ENCODE data around the gene FSTL1.

FSTL1 gene

GRCh38 chr3:120450600-120451271 lies at the start of gene FSTL1:
TSS of gene FSTL1 (minus strand) at chr3:120450992. CDS start at chr3:120450746, 246 bp downstream.
- TF ChIP-seq GATA1 (IDR thresholded peaks at IDR 0.05; ENCODE audit: low read depth, low read length) (no peak), POLR2A (IDR thresholded peaks at IDR 0.05; ENCODE audit: low read length) (no peak)
- DNase-seq = no peak

DNA sequence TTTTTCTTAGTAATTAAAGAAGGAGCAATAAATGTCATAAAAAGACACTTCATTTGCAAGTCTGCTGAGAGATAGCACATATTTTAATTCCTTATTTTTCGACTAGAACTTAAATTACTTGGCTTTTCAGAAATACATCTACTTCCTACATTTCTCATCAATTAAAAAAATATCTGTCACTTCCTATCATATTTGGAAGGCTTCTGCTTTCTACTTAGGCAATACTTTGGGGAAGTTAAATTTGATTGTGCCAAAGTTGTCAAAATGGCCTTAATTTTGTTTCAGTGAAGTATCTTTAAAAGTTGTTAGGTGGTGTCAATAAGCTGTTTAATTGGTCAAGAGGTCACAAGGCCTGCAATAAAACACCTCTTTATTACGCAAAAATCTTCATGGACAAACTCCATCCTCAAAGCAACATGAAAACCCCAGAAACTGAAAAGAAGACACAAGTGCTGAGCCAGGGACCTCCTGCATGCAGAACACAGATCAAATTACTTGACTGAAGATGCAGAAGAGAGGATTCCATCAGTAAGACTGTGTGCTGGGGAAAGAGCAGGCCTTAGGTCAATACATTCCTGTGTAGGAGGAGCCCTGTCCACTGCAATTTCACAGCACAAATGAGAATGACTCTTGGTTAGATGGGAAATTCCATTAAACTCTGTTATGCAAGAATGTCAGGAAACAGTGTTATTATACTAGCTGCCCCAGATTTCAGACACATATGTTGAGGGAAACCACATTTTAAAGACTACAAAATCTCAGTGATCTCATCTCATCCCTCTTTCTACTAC lies 48.0 kb upstream of the FSTL1 start:
- TF ChIP-seq GATA1 (IDR thresholded peaks at IDR 0.05; ENCODE audit: low read depth, low read length) = no peak
- no peak for TF ChIP-seq POLR2A (IDR thresholded peaks at IDR 0.05; ENCODE audit: low read length)
- DNase-seq = no peak

DNA sequence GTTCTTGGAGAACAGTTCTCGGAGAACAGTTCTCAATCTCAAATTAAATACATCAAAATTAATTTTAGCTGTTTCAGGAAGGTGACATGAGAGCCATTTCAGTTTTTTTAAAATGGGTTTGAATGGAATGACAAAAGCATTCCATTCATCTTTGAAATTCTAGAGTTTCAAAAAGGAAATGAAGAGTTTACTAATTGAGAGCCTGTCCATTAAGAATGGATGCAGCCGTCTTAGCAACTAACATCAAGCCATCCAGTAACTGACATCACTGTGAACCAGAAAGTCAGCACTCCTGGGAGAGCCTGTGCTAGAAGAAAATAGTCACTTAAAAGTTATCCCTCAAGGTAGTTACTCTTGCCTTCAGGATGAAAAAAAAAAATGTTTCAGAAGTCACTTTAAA lies 47.0 kb upstream of the FSTL1 start:
- no peak for DNase-seq
- TF ChIP-seq GATA1 (IDR thresholded peaks at IDR 0.05; ENCODE audit: low read depth, low read length) (no peak), POLR2A (IDR thresholded peaks at IDR 0.05; ENCODE audit: low read length) (no peak)

- TF ChIP-seq GATA1 (IDR thresholded peaks at IDR 0.05; ENCODE audit: low read depth, low read length) = no peak
- no peak for DNase-seq
Observed at GRCh38 chr3:120497336-120497735, 46.5 kb upstream of the FSTL1 start.

DNA sequence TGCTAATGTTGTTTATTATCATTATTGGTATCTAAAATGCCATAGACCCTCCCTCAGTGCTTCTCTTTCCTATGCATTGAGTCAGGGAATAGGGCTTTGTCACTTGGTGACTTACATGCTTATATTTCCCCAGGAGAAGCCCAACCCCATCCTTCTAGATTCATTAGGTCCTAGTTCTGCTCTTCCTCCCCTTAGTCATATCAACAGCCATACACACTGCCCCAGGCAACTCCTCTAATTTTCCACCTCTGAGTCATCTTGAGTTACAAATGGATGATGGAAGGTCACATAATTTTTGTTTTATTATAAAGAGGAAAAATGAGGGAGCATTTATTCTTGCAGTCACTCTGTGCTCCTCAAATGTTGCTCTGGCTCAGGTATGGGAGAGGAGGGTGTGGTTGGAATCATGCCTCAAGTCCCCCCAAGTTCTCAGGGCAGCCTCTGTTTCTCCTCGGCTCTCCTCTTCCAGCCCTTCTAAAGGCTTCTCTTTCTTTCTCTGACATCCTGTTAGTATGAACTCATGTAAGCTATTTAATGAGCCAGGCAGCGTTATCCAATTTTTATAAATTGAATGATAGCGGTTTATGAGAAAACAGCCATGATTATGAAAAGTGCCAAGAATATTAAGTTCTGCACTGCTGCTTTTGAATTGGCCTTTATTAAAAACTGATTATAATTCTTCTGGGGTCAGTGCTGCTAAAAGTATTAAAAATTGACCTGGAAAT lies 45.6 kb upstream of the FSTL1 start:
- no peak for DNase-seq
- TF ChIP-seq GATA1 (IDR thresholded peaks at IDR 0.05; ENCODE audit: low read depth, low read length) = no peak
- no peak for TF ChIP-seq POLR2A (IDR thresholded peaks at IDR 0.05; ENCODE audit: low read length)

DNA sequence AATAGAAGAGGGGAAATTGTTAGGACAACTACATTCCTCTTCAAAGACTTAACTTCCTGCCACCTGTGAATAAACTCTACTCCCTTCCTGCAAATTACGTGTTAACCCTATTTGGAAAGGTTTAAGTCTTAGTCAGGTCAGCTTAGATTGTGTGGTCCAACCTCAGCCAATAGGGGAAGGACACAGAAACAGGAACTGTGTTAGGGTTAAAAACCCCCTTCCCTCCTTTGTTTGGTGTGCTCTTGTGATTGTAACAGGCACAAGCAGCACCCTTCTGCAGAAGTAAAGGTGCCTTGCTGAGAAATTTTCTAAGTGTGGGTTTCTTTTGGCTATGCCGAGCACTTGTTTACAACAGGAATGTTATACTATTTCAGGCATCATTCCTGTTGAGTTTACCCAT lies 45.0 kb upstream of the FSTL1 start:
- DNase-seq = no peak

GRCh38 chr3:120492103-120492502 lies 41.3 kb upstream of the FSTL1 start:
- DNase-seq = no peak
- TF ChIP-seq POLR2A (IDR thresholded peaks at IDR 0.05; ENCODE audit: low read length) (no peak), GATA1 (IDR thresholded peaks at IDR 0.05; ENCODE audit: low read depth, low read length) (no peak)

More for the DNA sequence above, 45.0 kb upstream of the FSTL1 start:
- TF ChIP-seq POLR2A (IDR thresholded peaks at IDR 0.05; ENCODE audit: low read length) (no peak), GATA1 (IDR thresholded peaks at IDR 0.05; ENCODE audit: low read depth, low read length) (no peak)

DNA sequence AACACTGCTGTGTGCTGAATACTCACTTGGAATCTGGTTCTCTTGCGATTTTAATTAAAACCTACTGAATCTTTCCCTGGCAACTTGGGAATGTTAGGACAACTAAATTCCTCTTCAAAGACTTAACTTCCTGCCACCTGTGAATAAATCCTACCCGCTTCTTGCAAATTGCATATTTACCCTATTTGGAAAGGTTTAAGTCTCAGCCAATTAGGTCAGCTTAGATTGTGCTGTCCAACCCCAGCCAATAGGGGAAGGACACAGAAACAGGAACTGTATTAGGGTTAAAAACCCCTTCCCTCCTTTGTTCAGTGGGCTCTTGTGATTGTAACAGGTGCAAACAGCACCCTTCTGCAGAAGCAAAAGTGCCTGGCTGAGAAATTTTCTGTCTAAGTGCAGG lies 38.6 kb upstream of the FSTL1 start:
- TF ChIP-seq POLR2A (IDR thresholded peaks at IDR 0.05; ENCODE audit: low read length) (no peak), GATA1 (IDR thresholded peaks at IDR 0.05; ENCODE audit: low read depth, low read length) (no peak)
- no peak for DNase-seq

DNA sequence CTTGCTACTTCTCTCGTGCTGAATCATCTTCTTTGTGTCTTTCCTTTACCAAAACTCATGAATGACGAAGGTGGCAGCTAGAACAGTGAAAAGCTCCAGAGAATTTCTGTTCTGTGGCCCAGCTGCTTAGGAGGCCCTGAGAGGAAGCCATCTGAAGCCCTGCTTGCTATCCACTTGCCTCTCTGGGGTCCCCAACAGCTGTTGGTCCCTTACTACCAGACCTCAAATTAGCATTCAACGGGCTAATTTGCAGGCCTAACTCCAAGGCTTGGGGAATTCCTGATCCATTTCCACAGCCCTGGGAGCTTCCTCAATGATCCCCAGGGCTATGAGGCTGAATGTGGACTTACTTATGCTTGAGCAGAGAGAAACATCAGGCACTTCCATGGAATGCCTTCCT lies 37.5 kb upstream of the FSTL1 start:
- TF ChIP-seq GATA1 (IDR thresholded peaks at IDR 0.05; ENCODE audit: low read depth, low read length) (no peak), POLR2A (IDR thresholded peaks at IDR 0.05; ENCODE audit: low read length) (no peak)
- no peak for DNase-seq

- no peak for TF ChIP-seq POLR2A (IDR thresholded peaks at IDR 0.05; ENCODE audit: low read length)
- no peak for TF ChIP-seq GATA1 (IDR thresholded peaks at IDR 0.05; ENCODE audit: low read depth, low read length)
Observed at GRCh38 chr3:120487191-120487650, 36.4 kb upstream of the FSTL1 start.

DNA sequence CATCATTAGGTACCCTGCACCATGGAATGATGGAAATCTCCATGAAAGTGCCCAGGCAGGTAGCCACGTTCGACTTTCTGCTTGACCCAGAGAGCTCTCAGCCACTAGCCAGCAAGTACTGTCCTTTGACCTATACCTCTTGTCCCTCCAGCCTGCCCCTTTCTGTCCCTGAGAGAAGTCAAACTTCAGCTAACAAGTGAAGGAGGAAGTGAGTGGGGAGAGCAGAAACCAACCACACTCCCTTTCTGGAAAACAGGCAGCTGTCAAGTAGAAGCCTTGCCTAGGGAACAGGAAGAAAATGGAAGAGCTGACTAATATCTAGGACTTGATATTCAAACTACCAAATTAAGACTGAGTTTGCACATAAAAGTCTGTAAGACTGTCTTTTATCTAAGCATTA lies 30.3 kb upstream of the FSTL1 start:
- TF ChIP-seq POLR2A (IDR thresholded peaks at IDR 0.05; ENCODE audit: low read length) (no peak), GATA1 (IDR thresholded peaks at IDR 0.05; ENCODE audit: low read depth, low read length) (no peak)
- DNase-seq = no peak

More at GRCh38 chr3:120487191-120487650, 36.4 kb upstream of the FSTL1 start:
- no peak for DNase-seq

- TF ChIP-seq POLR2A (IDR thresholded peaks at IDR 0.05; ENCODE audit: low read length) (no peak), GATA1 (IDR thresholded peaks at IDR 0.05; ENCODE audit: low read depth, low read length) (no peak)
Observed at GRCh38 chr3:120477781-120478180, 27.0 kb upstream of the FSTL1 start.

DNA sequence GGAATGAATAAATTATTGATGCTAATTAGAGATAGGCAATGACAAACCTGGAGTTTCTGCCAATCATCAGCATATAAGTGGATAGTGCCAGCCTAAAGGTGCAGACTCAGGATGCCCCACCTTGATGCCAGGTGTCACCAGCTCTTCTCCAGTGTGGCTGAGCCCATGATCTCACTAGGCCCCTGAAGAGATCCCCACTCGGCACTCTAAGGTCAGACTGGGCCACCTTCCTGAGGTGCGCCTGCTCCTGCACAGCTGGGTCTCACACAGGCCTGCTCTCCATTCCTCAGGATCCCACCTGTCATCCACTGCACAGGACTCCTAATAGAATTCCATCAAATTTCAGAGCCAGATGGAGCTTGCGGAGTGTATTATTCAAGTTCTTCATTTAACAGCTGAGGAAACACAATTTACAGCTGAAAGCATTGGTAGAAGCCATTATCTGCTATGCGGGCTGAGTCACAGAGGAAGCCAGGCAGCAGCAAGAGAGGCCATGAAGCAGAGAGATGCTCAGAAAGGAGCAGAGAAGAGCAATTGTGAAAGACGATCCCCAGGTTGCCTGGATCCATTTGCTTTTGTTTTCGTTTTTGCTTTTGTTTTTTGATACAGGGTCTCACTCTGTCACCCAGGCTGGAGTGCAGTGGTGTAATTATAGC lies 25.1 kb upstream of the FSTL1 start:
- TF ChIP-seq GATA1 (IDR thresholded peaks at IDR 0.05; ENCODE audit: low read depth, low read length) (no peak), POLR2A (IDR thresholded peaks at IDR 0.05; ENCODE audit: low read length) (no peak)
- DNase-seq = no peak

More at GRCh38 chr3:120477781-120478180, 27.0 kb upstream of the FSTL1 start:
- DNase-seq = no peak
